LNCAP (cell line): ENCODE results near the gene KSR1.

ENCODE experiments used
- TF ChIP-seq, protein P1 (sequence below): fragments of 450-650 bp; IDR thresholded peaks from 2 replicates; pipeline ENCODE4 v1.5.1; 2017; ENCODE audit warnings: mild to moderate bottlenecking

Gene KSR1

DNA sequence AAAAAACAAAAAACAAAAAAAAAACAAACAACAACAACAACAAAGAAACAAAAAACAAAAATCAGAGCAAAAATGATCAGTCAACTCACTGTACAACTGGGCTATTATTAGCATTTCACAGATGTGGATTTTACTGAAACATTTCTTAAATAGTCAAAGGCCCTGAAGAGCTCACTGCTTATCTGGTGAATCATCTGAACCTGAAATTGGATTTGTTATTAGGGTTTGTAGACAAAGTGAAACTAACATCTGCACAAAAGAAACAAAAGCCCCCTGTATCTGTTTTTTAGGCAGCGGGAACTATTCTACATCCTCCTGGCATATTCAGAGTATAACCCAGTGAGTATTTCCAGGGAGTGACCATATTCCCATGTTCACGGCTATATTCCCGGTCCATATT lies 32.6 kb upstream of the KSR1 start:
- TF ChIP-seq, protein P1, sequence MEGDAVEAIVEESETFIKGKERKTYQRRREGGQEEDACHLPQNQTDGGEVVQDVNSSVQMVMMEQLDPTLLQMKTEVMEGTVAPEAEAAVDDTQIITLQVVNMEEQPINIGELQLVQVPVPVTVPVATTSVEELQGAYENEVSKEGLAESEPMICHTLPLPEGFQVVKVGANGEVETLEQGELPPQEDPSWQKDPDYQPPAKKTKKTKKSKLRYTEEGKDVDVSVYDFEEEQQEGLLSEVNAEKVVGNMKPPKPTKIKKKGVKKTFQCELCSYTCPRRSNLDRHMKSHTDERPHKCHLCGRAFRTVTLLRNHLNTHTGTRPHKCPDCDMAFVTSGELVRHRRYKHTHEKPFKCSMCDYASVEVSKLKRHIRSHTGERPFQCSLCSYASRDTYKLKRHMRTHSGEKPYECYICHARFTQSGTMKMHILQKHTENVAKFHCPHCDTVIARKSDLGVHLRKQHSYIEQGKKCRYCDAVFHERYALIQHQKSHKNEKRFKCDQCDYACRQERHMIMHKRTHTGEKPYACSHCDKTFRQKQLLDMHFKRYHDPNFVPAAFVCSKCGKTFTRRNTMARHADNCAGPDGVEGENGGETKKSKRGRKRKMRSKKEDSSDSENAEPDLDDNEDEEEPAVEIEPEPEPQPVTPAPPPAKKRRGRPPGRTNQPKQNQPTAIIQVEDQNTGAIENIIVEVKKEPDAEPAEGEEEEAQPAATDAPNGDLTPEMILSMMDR: no peak

- TF ChIP-seq, protein P1: no peak
Measured at GRCh38 chr17:27424516-27424915, 31.7 kb upstream of the KSR1 start.

GRCh38 chr17:27424941-27425340 lies 31.3 kb upstream of the KSR1 start:
- TF ChIP-seq, protein P1: no peak

- TF ChIP-seq, protein P1: no peak
Measured at GRCh38 chr17:27425991-27426390, 30.3 kb upstream of the KSR1 start.

GRCh38 chr17:27428781-27429505 lies 27.3 kb upstream of the KSR1 start:
- TF ChIP-seq, protein P1: no peak

- TF ChIP-seq, protein P1: no peak
Measured at GRCh38 chr17:27429666-27430382, 26.4 kb upstream of the KSR1 start.

DNA sequence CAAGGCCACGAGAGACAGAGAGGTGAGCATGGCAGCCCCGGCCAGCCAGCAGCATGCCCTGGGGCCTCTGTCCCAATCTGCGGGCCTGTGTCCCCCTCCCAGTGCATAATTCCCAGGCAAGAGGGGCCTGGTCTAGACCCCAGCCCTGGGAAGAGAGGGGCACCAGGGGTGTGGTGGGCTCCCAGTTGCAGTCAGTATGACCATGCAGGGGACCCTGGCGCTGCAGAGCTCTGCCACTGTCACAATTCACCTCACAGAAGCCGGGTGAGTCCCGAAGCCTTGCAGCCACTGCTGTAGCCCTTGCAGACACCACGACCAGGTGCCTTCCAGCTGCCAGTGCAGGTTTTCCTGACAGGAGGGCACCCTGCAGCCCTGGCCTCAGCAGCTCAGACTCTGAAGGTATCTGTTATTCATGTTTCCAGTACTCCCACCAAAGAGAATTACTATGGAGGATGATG lies 25.8 kb upstream of the KSR1 start:
- TF ChIP-seq, protein P1: no peak
